Camera-type eye (tissue), 1 donor: ENCODE data around the gene PSMB9. TPM values are rescaled to one million over a fixed set of nuclear protein-coding genes. Genes with fewer than 3 reads are reported as not detected.

ENCODE experiments used
- total RNA-seq: library from RNA; depleted of rRNA; stranded (reverse); fragments of >200 nt; gene quantifications from one replicate; pipeline ENCODE4 v1.2.3, GENCODE V29; 2014

Gene PSMB9
- total RNA-seq: 4.0 TPM

DNA sequence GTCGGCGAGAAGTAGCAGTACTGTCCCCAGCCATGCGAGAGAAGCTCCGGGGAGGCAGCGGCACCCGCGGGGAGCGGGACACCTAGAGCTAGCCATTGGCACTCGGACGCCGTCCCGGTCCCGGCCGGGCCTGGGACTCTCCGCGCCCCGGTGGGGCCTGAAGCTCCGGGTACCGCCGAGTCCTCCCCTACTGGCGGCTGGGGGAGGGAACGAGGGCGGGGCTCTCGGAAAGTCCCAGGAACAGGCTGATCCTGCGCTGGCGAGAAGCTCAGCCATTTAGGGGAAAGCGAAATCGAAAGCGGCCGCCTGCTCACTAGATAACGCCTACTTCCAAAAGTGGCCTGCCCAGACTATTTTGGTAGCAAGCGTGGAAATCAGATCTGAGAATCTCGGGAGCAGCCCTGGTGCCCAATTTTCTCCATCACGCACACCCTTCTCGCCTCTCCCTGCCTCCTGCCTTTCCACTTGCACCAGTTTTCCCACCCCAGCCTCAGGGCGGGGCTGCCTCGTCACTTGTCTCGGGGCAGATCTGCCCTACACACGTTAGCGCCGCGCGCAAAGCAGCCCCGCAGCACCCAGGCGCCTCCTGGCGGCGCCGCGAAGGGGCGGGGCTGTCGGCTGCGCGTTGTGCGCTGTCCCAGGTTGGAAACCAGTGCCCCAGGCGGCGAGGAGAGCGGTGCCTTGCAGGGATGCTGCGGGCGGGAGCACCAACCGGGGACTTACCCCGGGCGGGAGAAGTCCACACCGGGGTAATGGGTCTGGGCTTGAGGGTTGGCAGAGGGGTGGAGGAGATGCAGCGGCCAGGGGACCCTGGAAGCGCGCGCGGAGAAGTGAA, at the start of gene PSMB9, which contains the start of gene TAP1:
TSS of gene PSMB9 (plus strand) at position 652 of the 835 bp plus-strand sequence. CDS start at position 690, 38 bp downstream.
TSS of gene TAP1 (minus strand) at position 164 of the 835 bp plus-strand sequence. CDS start at position 96, 68 bp downstream.

DNA sequence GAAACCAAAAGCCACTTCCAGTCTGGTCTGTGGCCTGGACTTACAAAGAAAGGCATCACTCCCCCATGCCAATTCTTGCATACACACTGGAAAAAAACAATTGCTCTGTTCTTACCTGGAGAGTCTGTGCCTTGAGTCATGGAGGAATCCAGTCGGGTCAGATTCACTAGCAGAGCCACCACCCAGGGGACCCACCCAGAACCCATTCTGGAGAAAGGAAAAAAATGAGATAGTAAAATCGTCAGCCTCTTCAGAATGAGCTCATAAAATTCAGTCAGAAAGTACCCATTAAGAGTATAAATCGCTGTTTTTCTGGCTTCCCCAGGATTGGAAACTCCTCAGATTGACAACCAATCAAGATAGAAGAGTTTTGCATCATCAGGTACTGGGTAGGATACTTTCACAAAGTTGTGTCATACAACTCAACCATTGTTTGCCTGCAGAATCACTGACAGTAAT, 37.2 kb upstream of the PSMB9 start, which contains the start of gene HLA-DOB:
TSS of gene HLA-DOB (minus strand) at position 257 of the 459 bp plus-strand sequence. CDS start at position 206, 51 bp downstream.

DNA sequence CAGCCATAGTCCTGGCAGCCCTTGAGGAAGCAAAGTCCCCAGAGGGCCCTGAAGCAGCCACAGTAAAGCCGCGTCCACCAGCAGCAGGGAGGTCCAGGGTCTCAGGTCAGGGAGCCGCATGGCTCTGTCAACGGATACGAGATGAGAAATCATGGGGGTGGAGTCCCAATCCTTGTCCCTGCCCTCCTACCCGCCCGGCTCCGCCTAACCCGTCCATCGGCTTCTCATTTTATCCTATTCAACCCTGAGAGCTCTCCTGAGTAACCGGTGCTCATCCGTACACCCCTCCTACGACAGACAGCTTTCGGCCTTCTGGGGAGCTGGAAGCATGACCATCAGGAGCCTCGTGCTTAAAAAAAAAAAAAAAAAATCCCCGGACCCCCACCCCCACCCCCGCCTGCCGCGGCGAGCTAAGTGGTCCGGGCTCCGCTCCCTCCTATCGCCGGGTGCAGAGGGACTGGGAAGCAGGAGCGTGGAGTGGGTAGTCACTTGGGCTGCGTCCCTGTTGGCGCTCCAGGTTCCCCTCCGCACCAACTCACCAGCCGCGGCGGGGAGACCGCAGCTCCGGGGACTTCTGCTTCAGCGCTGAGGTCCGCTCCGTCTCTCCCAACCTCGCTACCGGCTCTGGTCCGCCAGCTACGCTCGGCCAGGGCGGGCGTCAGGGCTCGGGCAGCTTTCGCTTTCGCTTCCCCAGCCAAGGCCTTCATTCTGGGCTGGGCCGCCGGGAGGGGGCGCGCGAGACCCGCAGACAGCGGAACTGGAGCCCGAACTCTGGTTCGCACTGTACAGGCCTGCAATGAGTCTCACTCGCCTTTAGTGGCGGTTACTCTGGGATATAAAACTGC, 15.7 kb upstream of the PSMB9 start, which contains the start of gene TAP2:
TSS of gene TAP2 (minus strand) at position 626 of the 845 bp plus-strand sequence. CDS start at position 120, 506 bp downstream.

DNA sequence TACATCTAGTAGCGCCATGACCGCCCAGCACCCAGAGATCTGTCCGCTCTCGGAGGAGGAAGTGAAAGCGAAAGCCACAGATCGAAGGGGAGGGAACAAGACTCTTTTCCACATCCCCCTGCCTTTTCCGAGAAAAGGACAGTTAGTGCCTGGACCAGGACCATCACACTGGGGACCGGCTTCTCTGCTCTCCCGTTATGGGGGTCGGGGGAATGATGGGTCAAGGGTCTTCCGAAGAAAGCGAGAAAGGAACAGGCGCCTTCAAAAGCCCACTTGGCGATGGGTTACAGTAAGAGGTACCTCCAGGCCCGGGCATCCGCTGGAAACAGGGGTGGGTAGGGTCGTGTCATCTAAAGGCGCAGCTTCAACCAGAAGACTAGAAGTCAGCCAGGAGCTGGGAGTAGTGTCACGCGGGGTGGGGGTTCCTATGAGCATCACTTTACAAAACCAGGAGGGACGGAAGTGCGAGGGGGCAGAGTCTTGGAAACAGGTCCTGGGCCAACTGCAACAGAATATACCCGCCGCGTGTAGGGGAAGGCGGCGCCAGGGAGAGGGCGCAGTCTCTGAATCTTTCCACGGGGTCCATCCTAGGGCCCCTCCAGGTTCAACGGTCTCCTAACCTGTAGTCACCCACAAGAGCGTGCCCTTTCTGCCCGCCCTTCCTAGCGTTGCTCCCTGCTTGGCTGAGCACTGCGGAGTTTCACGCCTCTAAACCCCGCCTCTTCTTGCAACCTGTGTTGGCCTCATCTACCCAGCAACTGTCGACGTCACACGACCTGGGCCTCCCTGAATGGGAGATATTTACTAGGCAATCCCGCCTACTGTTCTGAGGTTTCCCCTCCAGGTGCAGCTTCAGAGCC, 9.8 kb upstream of the PSMB9 start, which contains the start of gene PSMB8:
TSS of gene PSMB8 (minus strand) at position 69 of the 860 bp plus-strand sequence. CDS start at position 18, 51 bp downstream.

Other genes starting within 250 kb of the PSMB9 start
- gene HLA-DQA1, start 216.8 kb upstream of the PSMB9 start, total RNA-seq: 0.38 TPM
- gene HLA-DQB1, start 187.5 kb upstream of the PSMB9 start, total RNA-seq: 0.27 TPM
- gene HLA-DQA2, start 112.8 kb upstream of the PSMB9 start, total RNA-seq: not detected
- gene HLA-DQB2, start 90.7 kb upstream of the PSMB9 start, total RNA-seq: not detected
- gene HLA-DOB, start 37.2 kb upstream of the PSMB9 start, total RNA-seq: not detected
- gene TAP2, start 15.5 kb upstream of the PSMB9 start, total RNA-seq: 6.2 TPM
- gene PSMB8, start 10.1 kb upstream of the PSMB9 start, total RNA-seq: 10.6 TPM
- 12.8 TPM for gene TAP1, start 488 bp upstream of the PSMB9 start, total RNA-seq
- gene HLA-DMB, start 86.8 kb downstream of the PSMB9 start, total RNA-seq: 4.9 TPM
- 2.6 TPM for gene HLA-DMA, start 98.9 kb downstream of the PSMB9 start, total RNA-seq
- gene BRD2, start 114.4 kb downstream of the PSMB9 start, total RNA-seq: 125 TPM
- gene HLA-DOA, start 155.4 kb downstream of the PSMB9 start, total RNA-seq: 0.71 TPM
- gene HLA-DPA1, start 219.5 kb downstream of the PSMB9 start, total RNA-seq: 7.6 TPM
- 6.7 TPM for gene HLA-DPB1, start 221.8 kb downstream of the PSMB9 start, total RNA-seq